Cardiac fibroblast (primary cell): Measurements from ENCODE around the gene RASA1.
"Not testable (repeated sequence)": the region's sequence is repeated elsewhere in the genome, so short reads cannot be mapped to it uniquely, and the experiment has no call there.

Experiments used
- DNase-seq, 2 donors: peaks; one replicate each; pipeline versions ENCODE4 v3.0.0 to v3.0.0-alpha.2; 2010; ENCODE audit warnings: low read depth in 2 of 2
- H3K4me3 ChIP-seq, 2 donors: replicated peaks in 1 of 2; 1 replicate in 1 of 2; 2 replicates in 1 of 2; pipeline ENCODE4 v1.5.1; 2011; ENCODE audit warnings: low read depth in 2 of 2, low read length in 2 of 2, mild to moderate bottlenecking in 2 of 2, moderate library complexity in 1 of 2
- CTCF ChIP-seq: IDR thresholded peaks from one replicate; pipeline ENCODE4 v1.5.1; 2011; ENCODE audit warnings: low read depth, mild to moderate bottlenecking, low read length, inconsistent platforms

Gene RASA1

GRCh38 chr5:87303324-87303723 lies 35.6 kb downstream of the RASA1 start:
- DNase-seq, result no peak
- no peak for TF ChIP-seq CTCF
- no peak overlapping the region for H3K4me3 ChIP-seq

GRCh38 chr5:87306090-87306489 lies 38.4 kb downstream of the RASA1 start:
- not testable (repeated sequence) for DNase-seq, H3K4me3 ChIP-seq

GRCh38 chr5:87307796-87308423 lies 40.2 kb downstream of the RASA1 start:
- DNase-seq, result no peak
- H3K4me3 ChIP-seq, result no peak overlapping the region
- no peak for TF ChIP-seq CTCF

GRCh38 chr5:87311405-87312279 lies 44.0 kb downstream of the RASA1 start:
- H3K4me3 ChIP-seq, result no peak overlapping the region
- no peak for TF ChIP-seq CTCF
- DNase-seq, result no peak

GRCh38 chr5:87313216-87313615 lies 45.5 kb downstream of the RASA1 start:
- H3K4me3 ChIP-seq, result no peak overlapping the region
- TF ChIP-seq CTCF, result no peak
- DNase-seq, result no peak

- no peak for DNase-seq
- TF ChIP-seq CTCF, result no peak
- H3K4me3 ChIP-seq, result no peak overlapping the region
Measured at GRCh38 chr5:87319469-87319868, 51.8 kb downstream of the RASA1 start.

GRCh38 chr5:87321605-87322004 lies 53.9 kb downstream of the RASA1 start:
- H3K4me3 ChIP-seq, result no peak overlapping the region
- DNase-seq, result no peak
- no peak for TF ChIP-seq CTCF
